Measurements from ENCODE around the gene ZNF592. TPM values are rescaled to one million over a fixed set of nuclear protein-coding genes. Genes with fewer than 3 reads are reported as not detected.
"Not testable (repeated sequence)": the region's sequence is repeated elsewhere in the genome, so short reads cannot be mapped to it uniquely, and the experiment has no call there.

The ZNF592 gene
- polyA plus RNA-seq, 2 of the 4 experiments (the other 2 are of a cell fraction), result 12.4 to 13.9 TPM

DNA sequence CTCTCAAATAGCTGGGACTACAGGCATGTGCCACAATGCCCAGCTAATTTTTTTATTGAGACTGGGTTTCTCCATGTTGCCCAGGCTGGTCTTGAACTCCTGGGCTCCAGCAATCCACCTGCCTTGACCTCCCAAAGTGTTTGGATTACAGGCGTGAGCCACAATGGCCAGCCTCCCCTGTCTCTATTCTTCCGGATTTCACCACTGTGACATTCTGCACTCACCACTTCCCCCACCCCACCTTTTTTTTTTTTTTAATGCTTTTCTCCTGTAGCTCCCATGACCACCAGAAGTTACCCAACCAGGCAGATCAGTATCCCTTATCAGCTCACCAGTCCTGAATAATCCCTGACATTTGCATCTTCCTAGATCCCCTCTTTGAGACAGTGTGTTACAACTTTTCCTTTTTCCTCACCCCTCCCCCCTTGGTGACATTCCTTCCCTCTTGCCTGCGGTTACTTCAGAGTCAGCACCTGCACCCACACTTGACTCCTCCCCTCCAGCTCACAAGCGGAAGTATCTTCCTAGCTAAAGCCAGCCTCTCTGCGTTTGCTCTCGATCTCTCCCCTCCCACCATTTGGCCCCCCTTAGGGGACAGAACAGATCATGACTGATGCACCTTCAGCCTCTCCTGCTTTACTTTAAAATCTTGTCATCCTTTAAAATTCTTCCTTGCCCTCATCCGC, 13.5 kb upstream of the ZNF592 start:
- DNase-seq (ENCODE audit: low read depth in 1 of 2, low spot score in 1 of 2) (peak; percentile 88 to 93), ATAC-seq (peak; percentile 88 to 95), FAIRE-seq (peak; percentile 67)
- Histone ChIP-seq H3K4me1 (peaks cover 41% of the 10 kb centered on the region), H3K9me3 (no peaks in the 10 kb centered on the region), H3K4me3 (peak overlapping the region; percentile 7; the same call in 2 of the 3 replicates), H3K27ac (peak overlapping the region; percentile 82 to 91), H3K4me2 (peak overlapping the region; percentile 71)
- WGBS (ENCODE audit: missing lambda C conversion rate), result 5% methylated on average over 7 of the region's 7 CpGs
- TF ChIP-seq, protein P1, sequence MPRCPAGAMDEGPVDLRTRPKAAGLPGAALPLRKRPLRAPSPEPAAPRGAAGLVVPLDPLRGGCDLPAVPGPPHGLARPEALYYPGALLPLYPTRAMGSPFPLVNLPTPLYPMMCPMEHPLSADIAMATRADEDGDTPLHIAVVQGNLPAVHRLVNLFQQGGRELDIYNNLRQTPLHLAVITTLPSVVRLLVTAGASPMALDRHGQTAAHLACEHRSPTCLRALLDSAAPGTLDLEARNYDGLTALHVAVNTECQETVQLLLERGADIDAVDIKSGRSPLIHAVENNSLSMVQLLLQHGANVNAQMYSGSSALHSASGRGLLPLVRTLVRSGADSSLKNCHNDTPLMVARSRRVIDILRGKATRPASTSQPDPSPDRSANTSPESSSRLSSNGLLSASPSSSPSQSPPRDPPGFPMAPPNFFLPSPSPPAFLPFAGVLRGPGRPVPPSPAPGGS (IDR thresholded peaks at IDR 0.05), result 0 out of 3 replicates have a peak, but pooled peaks have one; percentile 31
- TF ChIP-seq SMC3 (IDR thresholded peaks at IDR 0.05), result peak; percentile 29; the same call in 1 of the 3 replicates
- peak in 1 of 2 experiments; percentile 43; a peak in 2 of 5 replicates for TF ChIP-seq EP300 (IDR thresholded peaks at IDR 0.05)
- peak in 1 of 2 experiments; percentile 36; a peak in 2 of 5 replicates for TF ChIP-seq RAD21 (conservative IDR thresholded peaks at IDR 0.05 in 1 of 2, IDR thresholded peaks at IDR 0.05 in 1 of 2)
- peak; percentile 35 for TF ChIP-seq POLR2A (IDR thresholded peaks at IDR 0.05; ENCODE audit: low read length)
- peak; percentile 55; the same call in 1 of the 2 replicates for TF ChIP-seq MYC (IDR thresholded peaks at IDR 0.05; ENCODE audit: borderline replicate concordance, low read length)
- TF ChIP-seq CBX2 (IDR thresholded peaks at IDR 0.05; ENCODE audit: borderline replicate concordance, low read depth), result no peak
- no peak for TF ChIP-seq FOSB (CRISPR knock-in tag; IDR thresholded peaks at IDR 0.05)
- TF ChIP-seq ZSCAN20 (CRISPR knock-in tag; IDR thresholded peaks at IDR 0.05), result no peak
- no peak for TF ChIP-seq KDM1A (IDR thresholded peaks at IDR 0.05; ENCODE audit: low read depth)
- TF ChIP-seq, protein P2, sequence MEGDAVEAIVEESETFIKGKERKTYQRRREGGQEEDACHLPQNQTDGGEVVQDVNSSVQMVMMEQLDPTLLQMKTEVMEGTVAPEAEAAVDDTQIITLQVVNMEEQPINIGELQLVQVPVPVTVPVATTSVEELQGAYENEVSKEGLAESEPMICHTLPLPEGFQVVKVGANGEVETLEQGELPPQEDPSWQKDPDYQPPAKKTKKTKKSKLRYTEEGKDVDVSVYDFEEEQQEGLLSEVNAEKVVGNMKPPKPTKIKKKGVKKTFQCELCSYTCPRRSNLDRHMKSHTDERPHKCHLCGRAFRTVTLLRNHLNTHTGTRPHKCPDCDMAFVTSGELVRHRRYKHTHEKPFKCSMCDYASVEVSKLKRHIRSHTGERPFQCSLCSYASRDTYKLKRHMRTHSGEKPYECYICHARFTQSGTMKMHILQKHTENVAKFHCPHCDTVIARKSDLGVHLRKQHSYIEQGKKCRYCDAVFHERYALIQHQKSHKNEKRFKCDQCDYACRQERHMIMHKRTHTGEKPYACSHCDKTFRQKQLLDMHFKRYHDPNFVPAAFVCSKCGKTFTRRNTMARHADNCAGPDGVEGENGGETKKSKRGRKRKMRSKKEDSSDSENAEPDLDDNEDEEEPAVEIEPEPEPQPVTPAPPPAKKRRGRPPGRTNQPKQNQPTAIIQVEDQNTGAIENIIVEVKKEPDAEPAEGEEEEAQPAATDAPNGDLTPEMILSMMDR (IDR thresholded peaks at IDR 0.05), result no peak
- TF ChIP-seq CEBPB (IDR thresholded peaks at IDR 0.05), result peak; percentile 56 to 74
- peak; percentile 50 for TF ChIP-seq MAFK (IDR thresholded peaks at IDR 0.05; ENCODE audit: partially characterized antibody)
- TF ChIP-seq JUN (IDR thresholded peaks at IDR 0.05), result peak; percentile 60 to 74; a peak in 2 of 5 replicates
- TF ChIP-seq, protein P3, sequence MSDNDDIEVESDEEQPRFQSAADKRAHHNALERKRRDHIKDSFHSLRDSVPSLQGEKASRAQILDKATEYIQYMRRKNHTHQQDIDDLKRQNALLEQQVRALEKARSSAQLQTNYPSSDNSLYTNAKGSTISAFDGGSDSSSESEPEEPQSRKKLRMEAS (IDR thresholded peaks at IDR 0.05), result 0 out of 2 replicates have a peak, but pooled peaks have one; percentile 49
- ChIA-PET POLR2A (interaction anchor here (0.8 to 5.5 kb wide), 13 partner anchors 12 to 220 kb away, joined by 3 to 119 read pairs (median 4); partner anchors contain the start of genes NMB, SEC11A and WDR73), CTCF (interaction anchor here (0.8 to 5.1 kb wide), 11 partner anchors 12 to 194 kb away, joined by 3 to 27 read pairs (median 5); partner anchors contain the start of gene SEC11A)

DNA sequence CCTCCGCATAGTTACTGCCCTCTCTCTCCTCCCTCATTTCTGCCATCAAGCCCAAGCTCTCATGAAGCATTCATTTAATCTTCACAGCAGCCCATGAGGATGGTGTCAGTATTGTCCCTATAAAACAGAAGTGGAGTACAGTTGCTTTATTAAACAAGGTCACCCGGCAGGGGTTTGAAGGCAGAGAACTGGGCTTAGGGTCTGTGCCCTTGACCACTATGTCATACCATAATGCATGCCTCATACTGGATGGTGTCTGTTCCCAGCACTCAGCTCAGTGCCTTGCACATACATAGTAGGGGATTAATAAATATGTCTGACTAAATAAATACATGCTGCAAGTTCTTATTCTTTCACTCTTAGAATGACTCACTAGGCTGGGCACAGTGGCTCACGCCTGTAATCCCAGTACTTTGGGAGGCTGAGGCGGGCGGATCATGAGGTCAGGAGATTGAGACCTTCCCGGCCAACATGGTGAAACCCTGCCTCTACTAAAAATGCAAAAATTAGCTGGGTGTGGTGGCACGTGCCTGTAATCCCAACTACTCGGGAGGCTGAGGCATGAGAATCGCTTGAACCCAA, 12.8 kb upstream of the ZNF592 start:
- TF ChIP-seq FOSL2 (IDR thresholded peaks at IDR 0.05) (peak; percentile 53; the same call in 1 of the 2 replicates), FOSL2 (CRISPR knock-in tag; IDR thresholded peaks at IDR 0.05) (peak; percentile 61), HOXB13 (CRISPR knock-in tag; IDR thresholded peaks at IDR 0.05; ENCODE audit: low read depth) (peak; percentile 57; the same call in 1 of the 2 replicates), MYC (IDR thresholded peaks at IDR 0.05; ENCODE audit: borderline replicate concordance, low read length) (0 out of 2 replicates have a peak, but pooled peaks have one; percentile 2), EHF (CRISPR knock-in tag; IDR thresholded peaks at IDR 0.05) (0 out of 2 replicates have a peak, but pooled peaks have one; percentile 51), JUN (IDR thresholded peaks at IDR 0.05) (0 out of 5 replicates have a peak, but pooled peaks of 1 of the 2 experiments have one; percentile 12)
- TF ChIP-seq, protein P3 (IDR thresholded peaks at IDR 0.05), result peak; percentile 2; the same call in 1 of the 2 replicates
- H3K9me3 ChIP-seq, FAIRE-seq: not testable (repeated sequence)
- Histone ChIP-seq H3K4me3 (peak overlapping the region; percentile 7; the same call in 1 of the 3 replicates), H3K4me1 (peaks cover 41% of the 10 kb centered on the region), H3K27ac (peak overlapping the region; percentile 82 to 91), H3K4me2 (peak overlapping the region; percentile 71)
- POLR2A ChIA-PET, result interaction anchor here (0.6 to 5.5 kb wide), 11 partner anchors 12 to 220 kb away, joined by 3 to 119 read pairs (median 5); partner anchors contain the start of genes NMB and SEC11A
- ATAC-seq, result peak; percentile 74
- CTCF ChIA-PET, result interaction anchor here (0.6 to 5.1 kb wide), 11 partner anchors 12 to 193 kb away, joined by 3 to 27 read pairs (median 5); partner anchors contain the start of gene SEC11A
- peak; percentile 46 to 55 for DNase-seq (ENCODE audit: low read depth in 1 of 2, low spot score in 1 of 2)
- WGBS (ENCODE audit: missing lambda C conversion rate), result 41% methylated on average over 9 of the region's 9 CpGs
